GM23248 (cell line): Measurements from ENCODE around the gene ALDH1A2. TPM values are rescaled to one million over a fixed set of nuclear protein-coding genes. Genes with fewer than 3 reads are reported as not detected.
"Not testable (repeated sequence)": the region's sequence is repeated elsewhere in the genome, so short reads cannot be mapped to it uniquely, and the experiment has no call there.

Experiments used
- DNase-seq: peaks from one replicate; pipeline ENCODE4 v3.0.0-alpha.2; 2015
- H2AFZ ChIP-seq: fragments of 200-600 bp; sonication (generic); 2 replicates; pipeline ENCODE4 v1.6.1; 2016; ENCODE audit warnings: antibody characterized with exemption
- H3F3A ChIP-seq: fragments of 200-600 bp; sonication (generic); 2 replicates; pipeline ENCODE4 v1.6.1; 2016; ENCODE audit warnings: mild to moderate bottlenecking, antibody characterized with exemption, mixed run types; ENCODE audit not compliant: insufficient read depth
- H3K27ac ChIP-seq: fragments of 200-600 bp; sonication (generic); 2 replicates; pipeline ENCODE4 v1.5.1; 2016; ENCODE audit warnings: mild to moderate bottlenecking
- H3K27me3 ChIP-seq: fragments of 200-600 bp; sonication (generic); replicated peaks from 2 replicates; pipeline ENCODE4 v1.6.1; 2016; ENCODE audit warnings: mild to moderate bottlenecking; ENCODE audit not compliant: insufficient read depth
- H3K36me3 ChIP-seq: fragments of 200-600 bp; sonication (generic); 2 replicates; pipeline ENCODE4 v1.6.1; 2016; ENCODE audit warnings: low read depth, mild to moderate bottlenecking
- H3K4me1 ChIP-seq: fragments of 200-600 bp; sonication (generic); 2 replicates; pipeline ENCODE4 v1.6.1; 2016; ENCODE audit warnings: mild to moderate bottlenecking; ENCODE audit not compliant: insufficient read depth
- H3K4me2 ChIP-seq: fragments of 200-600 bp; sonication (generic); one replicate; pipeline ENCODE4 v1.6.1; 2016; ENCODE audit warnings: mild to moderate bottlenecking; ENCODE audit not compliant: unreplicated experiment
- H3K4me3 ChIP-seq: fragments of 200-600 bp; sonication (generic); 2 replicates; pipeline ENCODE4 v1.5.1; 2016; ENCODE audit warnings: mild to moderate bottlenecking
- H3K79me2 ChIP-seq: fragments of 200-600 bp; sonication (generic); 2 replicates; pipeline ENCODE4 v1.6.1; 2016; ENCODE audit warnings: mild to moderate bottlenecking; ENCODE audit not compliant: insufficient read depth
- H3K9ac ChIP-seq: fragments of 200-600 bp; sonication (generic); 2 replicates; pipeline ENCODE4 v1.6.1; 2016; ENCODE audit warnings: mild to moderate bottlenecking
- H3K9me2 ChIP-seq: fragments of 200-600 bp; sonication (generic); 2 replicates; pipeline ENCODE4 v1.6.1; 2016; ENCODE audit warnings: mixed run types, mild to moderate bottlenecking, moderate library complexity; ENCODE audit not compliant: insufficient read depth
- H3K9me3 ChIP-seq: fragments of 200-600 bp; sonication (generic); one replicate; pipeline ENCODE4 v1.6.1; 2017; ENCODE audit warnings: low read depth
- H4K20me1 ChIP-seq: fragments of 200-600 bp; sonication (generic); 2 replicates; pipeline ENCODE4 v1.6.0; 2016; ENCODE audit not compliant: insufficient read depth
- EZH2 ChIP-seq: fragments of 200-600 bp; sonication (generic); IDR thresholded peaks from 2 replicates; pipeline ENCODE4 v1.6.1; 2018; ENCODE audit warnings: antibody characterized with exemption, mild to moderate bottlenecking; ENCODE audit not compliant: insufficient read depth, poor library complexity, severe bottlenecking
- EZH2phosphoT487 ChIP-seq: fragments of 200-600 bp; sonication (generic); IDR thresholded peaks from 2 replicates; pipeline ENCODE4 v1.6.1; 2018; ENCODE audit warnings: antibody characterized with exemption, moderate library complexity, mild to moderate bottlenecking, low read depth; ENCODE audit not compliant: insufficient read depth
- WGBS, 2 experiments: methylation state at CpG; one replicate each; pipeline ENCODE4 v1.1.6; 2015 to 2017; ENCODE audit warnings: low lambda C conversion rate in 2 of 2, low coverage in 1 of 2; ENCODE audit errors: missing lambda C conversion rate in 2 of 2; 5-methylcytosine and 5-hydroxymethylcytosine counted together
- in situ Hi-C: fragments of 300-500 bp; cut with MboI; formaldehyde crosslinking; loops from 2 replicates; pipeline ENCODE4 v1.15.0; 2020
- polyA plus RNA-seq: library from polyadenylated mRNA; unstranded; fragments of >200 nt; fragmentation: Nextera tagmentation; extraction: Ambion mirVana; gene quantifications from 2 replicates; pipeline ENCODE4 v1.2.1, GENCODE V29; 2016
- total RNA-seq: library from RNA; depleted of rRNA; stranded (reverse); fragments of >200 nt; shearing (Covaris generic); gene quantifications from 2 replicates; pipeline ENCODE4 v1.2.3, GENCODE V29; 2014

The ALDH1A2 gene
- total and polyA plus RNA-seq, 2 experiments from 2014 or later, result 0.11 to 0.68 TPM

GRCh38 chr15:58038426-58039078 lies 27.0 kb downstream of the ALDH1A2 start:
- Histone ChIP-seq H3K79me2 (no peaks in the 10 kb centered on the region), H3K9me2 (no peaks in the 10 kb centered on the region), H4K20me1 (no peaks in the 10 kb centered on the region), H2AFZ (no peak overlapping the region), H3K9me3 (no peaks in the 10 kb centered on the region), H3K4me2 (no peak overlapping the region), H3K36me3 (no peaks in the 10 kb centered on the region), H3K9ac (no peak overlapping the region), H3K27ac (no peak overlapping the region), H3F3A (no peaks in the 10 kb centered on the region), H3K4me3 (no peak overlapping the region), H3K4me1 (no peaks in the 10 kb centered on the region), H3K27me3 (peaks cover 2% of the 10 kb centered on the region; the same call in 1 of the 2 replicates)
- in situ Hi-C loops, result no loop called here
- peak; percentile 8 for DNase-seq
- 27 to 45% methylated on average over 2 of the region's 2 CpGs for WGBS, 2 experiments
- no peak for TF ChIP-seq EZH2
- TF ChIP-seq EZH2phosphoT487, result no peak

DNA sequence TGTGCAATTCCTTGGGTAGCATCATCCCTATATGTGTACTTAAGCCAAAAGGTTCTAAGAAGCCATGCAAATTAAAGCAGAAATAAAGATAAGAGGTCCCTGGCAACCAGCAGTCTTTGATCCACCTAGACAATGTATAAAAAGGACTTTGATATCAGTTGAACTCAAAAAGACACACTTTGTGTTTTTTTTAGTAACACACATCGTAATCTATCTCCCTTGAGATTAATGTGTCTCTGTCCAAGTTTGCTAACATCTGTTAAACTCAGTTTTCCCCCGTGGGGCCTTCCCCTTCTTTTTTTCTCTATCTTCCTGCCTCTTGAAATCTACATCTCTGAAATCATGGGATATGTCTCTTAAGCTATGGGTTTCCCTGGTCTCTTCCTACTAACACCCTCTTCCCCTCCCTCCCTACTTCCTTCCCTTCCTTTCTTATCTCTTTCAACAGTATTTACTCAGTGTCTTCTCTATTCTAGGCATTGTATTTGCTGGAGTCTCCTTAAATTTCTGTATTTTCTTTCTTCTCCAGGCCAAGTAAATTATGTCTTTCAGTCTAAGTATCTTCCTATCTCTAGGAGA lies 27.7 kb downstream of the ALDH1A2 start:
- no peak overlapping the region for H3K4me3 ChIP-seq
- 58 to 77% methylated on average over 1 to 2 of the region's 2 CpGs for WGBS, 2 experiments
- no peaks in the 10 kb centered on the region for H3F3A ChIP-seq
- no peak for DNase-seq
- TF ChIP-seq EZH2 (no peak), EZH2phosphoT487 (no peak)
- in situ Hi-C loops, result no loop called here
- no peaks in the 10 kb centered on the region for H3K36me3 ChIP-seq
- H3K4me2 ChIP-seq, result no peak overlapping the region
- no peaks in the 10 kb centered on the region for H3K4me1 ChIP-seq
- no peak overlapping the region for H3K27ac ChIP-seq
- H3K9me3 ChIP-seq, result no peaks in the 10 kb centered on the region
- H3K79me2 ChIP-seq, result no peaks in the 10 kb centered on the region
- no peaks in the 10 kb centered on the region for H3K9me2 ChIP-seq
- H4K20me1 ChIP-seq, result no peaks in the 10 kb centered on the region
- H2AFZ ChIP-seq, result no peak overlapping the region
- peaks cover 2% of the 10 kb centered on the region; the same call in 1 of the 2 replicates for H3K27me3 ChIP-seq
- no peak overlapping the region for H3K9ac ChIP-seq

- no peak for DNase-seq
- in situ Hi-C loops, result no loop called here
- Histone ChIP-seq H2AFZ (no peak overlapping the region), H3K9ac (no peak overlapping the region), H3K4me1 (no peaks in the 10 kb centered on the region), H3K9me2 (no peaks in the 10 kb centered on the region), H4K20me1 (no peaks in the 10 kb centered on the region), H3K4me3 (no peak overlapping the region), H3K27ac (no peak overlapping the region), H3K4me2 (no peak overlapping the region), H3K36me3 (no peaks in the 10 kb centered on the region), H3F3A (no peaks in the 10 kb centered on the region), H3K27me3 (peaks cover 2% of the 10 kb centered on the region; the same call in 1 of the 2 replicates), H3K9me3 (no peaks in the 10 kb centered on the region), H3K79me2 (no peaks in the 10 kb centered on the region)
- 67 to 73% methylated on average over 4 of the region's 4 CpGs for WGBS, 2 experiments
- TF ChIP-seq EZH2phosphoT487 (no peak), EZH2 (no peak)
Measured at GRCh38 chr15:58036579-58036978, 28.9 kb downstream of the ALDH1A2 start.

DNA sequence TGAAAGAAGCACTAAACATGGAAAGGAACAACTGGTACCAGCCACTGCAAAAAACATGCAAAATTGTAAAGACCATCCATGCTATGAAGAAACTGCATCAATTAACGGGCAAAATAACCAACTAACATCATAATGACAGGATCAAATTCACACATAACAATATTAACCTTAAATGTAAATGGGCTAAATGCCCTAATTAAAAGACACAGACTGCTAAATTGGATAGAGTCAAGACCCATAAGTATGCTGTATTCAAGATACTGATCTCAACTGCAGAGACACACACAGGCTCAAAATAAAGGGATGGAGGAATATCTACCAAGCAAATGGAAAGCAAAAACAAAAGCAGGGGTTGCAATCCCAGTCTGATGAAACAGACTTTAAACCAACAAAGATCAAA lies 37.1 kb downstream of the ALDH1A2 start:
- H3K4me1 ChIP-seq, H3K27me3 ChIP-seq, H3K4me3 ChIP-seq, in situ Hi-C loops, H3K27ac ChIP-seq, H3K9me3 ChIP-seq, H4K20me1 ChIP-seq, DNase-seq, H3K36me3 ChIP-seq, H3K79me2 ChIP-seq, H3K9me2 ChIP-seq, H3K4me2 ChIP-seq, H3F3A ChIP-seq, H3K9ac ChIP-seq, H2AFZ ChIP-seq: not testable (repeated sequence)
- 54 to 65% methylated on average over 1 of the region's 1 CpG for whole genome bisulfite sequencing, 2 experiments

- Histone ChIP-seq H3K36me3 (no peaks in the 10 kb centered on the region), H3K4me3 (no peak overlapping the region), H3K4me2 (no peak overlapping the region), H3F3A (no peaks in the 10 kb centered on the region), H3K9me2 (no peaks in the 10 kb centered on the region), H3K4me1 (no peaks in the 10 kb centered on the region), H4K20me1 (no peaks in the 10 kb centered on the region), H3K27ac (no peak overlapping the region), H3K9ac (no peak overlapping the region), H3K27me3 (no peaks in the 10 kb centered on the region), H2AFZ (no peak overlapping the region), H3K79me2 (no peaks in the 10 kb centered on the region), H3K9me3 (no peaks in the 10 kb centered on the region)
- in situ Hi-C loops, result no loop called here
- DNase-seq, result no peak
- TF ChIP-seq EZH2phosphoT487 (no peak), EZH2 (no peak)
- 63 to 72% methylated on average over 7 of the region's 7 CpGs for WGBS, 2 experiments
Measured at GRCh38 chr15:58026552-58026951, 39.0 kb downstream of the ALDH1A2 start.
